Globus pallidus (tissue), 1 donor: Measurements from ENCODE around the gene NKIRAS2.

Experiments used
- DNase-seq: peaks from one replicate; pipeline ENCODE4 v3.0.0-alpha.2; 2015; ENCODE audit warnings: low spot score

NKIRAS2 gene

GRCh38 chr17:42055027-42055426 is 35.1 kb downstream of the NKIRAS2 start:
- DNase-seq = no peak

- no peak for DNase-seq
These were observed 35.6 kb downstream of the NKIRAS2 start for GRCh38 chr17:42055496-42055895.

GRCh38 chr17:42056635-42057034 is 36.7 kb downstream of the NKIRAS2 start:
- DNase-seq = no peak

GRCh38 chr17:42058063-42058462 is 38.2 kb downstream of the NKIRAS2 start:
- DNase-seq = no peak

GRCh38 chr17:42059815-42060214 is 39.9 kb downstream of the NKIRAS2 start:
- DNase-seq = no peak

- DNase-seq = no peak
These were observed 40.3 kb downstream of the NKIRAS2 start for GRCh38 chr17:42060231-42060630.

GRCh38 chr17:42061646-42062487 is 42.0 kb downstream of the NKIRAS2 start:
- no peak for DNase-seq

- no peak for DNase-seq
These were observed 42.8 kb downstream of the NKIRAS2 start for GRCh38 chr17:42062681-42063080.

GRCh38 chr17:42065201-42065600 is 45.3 kb downstream of the NKIRAS2 start:
- no peak for DNase-seq

GRCh38 chr17:42067371-42068091 is 47.6 kb downstream of the NKIRAS2 start:
- no peak for DNase-seq

- no peak for DNase-seq
These were observed 49.1 kb downstream of the NKIRAS2 start for GRCh38 chr17:42068979-42069378.

GRCh38 chr17:42071810-42072209 is 51.9 kb downstream of the NKIRAS2 start:
- DNase-seq = no peak

- no peak for DNase-seq
These were observed 52.7 kb downstream of the NKIRAS2 start for GRCh38 chr17:42072323-42073187.
